ENCODE measurements around the gene SFI1. TPM values are rescaled to one million over a fixed set of nuclear protein-coding genes. Genes with fewer than 3 reads are reported as not detected.

The SFI1 gene
- total RNA-seq, 4 donors from 2014 or later: 11.0 to 20.0 (median 16.4) TPM

- Histone ChIP-seq H3K27ac (no peak overlapping the region), H3K9me3 (no peaks in the 10 kb centered on the region), H3K36me3 (peaks cover 0 to 46% (median 6%) of the 10 kb centered on the region in 3 donors), H3K4me1 (no peaks in the 10 kb centered on the region), H3K27me3 (no peaks in the 10 kb centered on the region), H3K4me3 (no peak overlapping the region)
- WGBS, 2 donors: no CpG with 5 or more reads among the region's 5 CpGs
- intact Hi-C loops (cut with DNase I): no loop called here
- TF ChIP-seq POLR2A (IDR thresholded peaks at IDR 0.05): no peak
- no peak for TF ChIP-seq CTCF (IDR thresholded peaks at IDR 0.05)
- no peak for DNase-seq
Measured at GRCh38 chr22:31603574-31603973, 107.2 kb downstream of the SFI1 start.

GRCh38 chr22:31604137-31604705, 107.9 kb downstream of the SFI1 start:
- Histone ChIP-seq H3K4me3 (no peak overlapping the region), H3K27me3 (no peaks in the 10 kb centered on the region), H3K9me3 (no peaks in the 10 kb centered on the region), H3K4me1 (no peaks in the 10 kb centered on the region), H3K36me3 (peaks cover 0 to 46% (median 6%) of the 10 kb centered on the region in 3 donors), H3K27ac (no peak overlapping the region)
- WGBS, 2 donors: 93 to 98% methylated on average over 6 to 12 of the region's 14 CpGs
- no peak for DNase-seq
- TF ChIP-seq CTCF (IDR thresholded peaks at IDR 0.05): no peak
- TF ChIP-seq POLR2A (IDR thresholded peaks at IDR 0.05): no peak
- intact Hi-C loops (cut with DNase I): no loop called here

GRCh38 chr22:31604746-31605705, 108.7 kb downstream of the SFI1 start:
- no peaks in the 10 kb centered on the region for H3K27me3 ChIP-seq
- no peak overlapping the region for H3K4me3 ChIP-seq
- H3K9me3 ChIP-seq: no peaks in the 10 kb centered on the region
- intact Hi-C loops (cut with DNase I): no loop called here
- H3K4me1 ChIP-seq: no peaks in the 10 kb centered on the region
- TF ChIP-seq POLR2A (IDR thresholded peaks at IDR 0.05) (no peak), CTCF (IDR thresholded peaks at IDR 0.05) (no peak)
- no peak overlapping the region for H3K27ac ChIP-seq
- 88 to 94% methylated on average over 10 of the region's 17 CpGs for WGBS, 2 donors
- DNase-seq: no peak
- peaks cover 0 to 52% (median 6%) of the 10 kb centered on the region in 3 donors for H3K36me3 ChIP-seq

GRCh38 chr22:31605851-31606585, 109.7 kb downstream of the SFI1 start:
- no peak for TF ChIP-seq CTCF (IDR thresholded peaks at IDR 0.05)
- no peak for TF ChIP-seq POLR2A (IDR thresholded peaks at IDR 0.05)
- Histone ChIP-seq H3K27ac (no peak overlapping the region), H3K4me1 (peaks cover 0 to 8% (median 0%) of the 10 kb centered on the region in 3 donors), H3K36me3 (peaks cover 0 to 62% (median 6%) of the 10 kb centered on the region in 3 donors), H3K27me3 (no peaks in the 10 kb centered on the region), H3K9me3 (no peaks in the 10 kb centered on the region), H3K4me3 (no peak overlapping the region)
- intact Hi-C loops (cut with DNase I): no loop called here
- 92 to 96% methylated on average over 8 to 9 of the region's 9 CpGs for WGBS, 2 donors
- no peak for DNase-seq

All from esophagus squamous epithelium (tissue), 5 donors.